Kidney (tissue), 14 donors: ENCODE data around the gene CA5A. TPM values are rescaled to one million over a fixed set of nuclear protein-coding genes. Genes with fewer than 3 reads are reported as not detected.

ENCODE experiments used
- DNase-seq, 5 donors: peaks; one replicate each; pipeline ENCODE4 v3.0.0-alpha.2; 2013 to 2020
- FAIRE-seq: peaks from 2 replicates; lab custom pipeline; 2012; peaks lifted over from hg19 to GRCh38; lab: Jason Lieb, UNC
- H3K27ac ChIP-seq, 2 donors: one replicate each; pipeline ENCODE4 v1.7.0; 2013; ENCODE audit warnings: low read depth in 2 of 2, low read length in 2 of 2, inconsistent platforms in 1 of 2
- H3K27me3 ChIP-seq: one replicate; pipeline ENCODE4 v1.7.1; 2013; ENCODE audit warnings: low read length, inconsistent platforms; ENCODE audit not compliant: control insufficient read depth, insufficient read depth
- H3K36me3 ChIP-seq, 3 donors: one replicate each; pipeline versions ENCODE4 v1.7.0 to v1.7.1; 2013; ENCODE audit warnings: low read length in 3 of 3, control low read depth in 1 of 3, inconsistent platforms in 1 of 3; ENCODE audit not compliant: insufficient read depth in 3 of 3, control insufficient read depth in 2 of 3
- H3K4me1 ChIP-seq, 3 donors: one replicate each; pipeline versions ENCODE4 v1.7.0 to v1.7.1; 2013; ENCODE audit warnings: low read length in 3 of 3, inconsistent platforms in 1 of 3, low read depth in 1 of 3; ENCODE audit not compliant: control insufficient read depth in 2 of 3, insufficient read depth in 2 of 3
- H3K4me3 ChIP-seq, 3 donors: one replicate each; pipeline versions ENCODE4 v1.7.0 to v1.8.1; 2013; ENCODE audit warnings: low read length in 3 of 3, control low read depth in 1 of 3, inconsistent platforms in 1 of 3
- H3K9ac ChIP-seq, 3 donors: one replicate each; pipeline versions ENCODE4 v1.7.0 to v1.7.1; 2013; ENCODE audit warnings: low read length in 3 of 3, control low read depth in 1 of 3, inconsistent platforms in 1 of 3
- H3K9me3 ChIP-seq, 3 donors: one replicate each; pipeline versions ENCODE4 v1.7.0 to v1.7.1; 2013; ENCODE audit warnings: low read length in 3 of 3, control low read depth in 1 of 3, inconsistent platforms in 1 of 3; ENCODE audit not compliant: control insufficient read depth in 2 of 3, insufficient read depth in 1 of 3
- intact Hi-C: fragments of 100-400 bp; cut with DNase I; formaldehyde crosslinking; loops from one replicate; pipeline ENCODE4 v1.11.1; 2022
- polyA plus RNA-seq: library from polyadenylated mRNA; stranded (reverse); fragments of 350-450 nt; fragmentation: Illumina TruSeq; extraction: RNeasy Lipid Tissue Mini Kit (QIAGEN cat#74804); gene quantifications from one replicate; pipeline ENCODE4 v1.2.3, GENCODE V29; 2014; ENCODE audit warnings: low read depth, low replicate concordance; ENCODE audit not compliant: insufficient read depth
- total RNA-seq: library from RNA; stranded (reverse); fragmentation: NEBNext Ultra II Directional; extraction: Animal tissue kit (Norgen Biotek cat#: 25700); gene quantifications from one replicate; pipeline ENCODE4 v1.2.1, GENCODE V29; 2021
- TF ChIP-seq, protein P1 (sequence below): IDR thresholded peaks from 3 replicates; pipeline ENCODE4 v1.5.1; 2012; ENCODE audit warnings: mild to moderate bottlenecking, moderate library complexity, borderline replicate concordance; ENCODE audit not compliant: insufficient read depth; ENCODE audit errors: extremely low read depth
- donor health status: control.
- donor health status: control.
- donor health status: control.
- donor health status: control.
- donor health status: control.
- donor health status: DM: yes; HTN: yes; CAD: no.
- donor health status: Normal renal cell carcinoma (clear cell type).

CA5A gene
- total and polyA plus RNA-seq, 2 donors from 2014 or later = not detected

DNA sequence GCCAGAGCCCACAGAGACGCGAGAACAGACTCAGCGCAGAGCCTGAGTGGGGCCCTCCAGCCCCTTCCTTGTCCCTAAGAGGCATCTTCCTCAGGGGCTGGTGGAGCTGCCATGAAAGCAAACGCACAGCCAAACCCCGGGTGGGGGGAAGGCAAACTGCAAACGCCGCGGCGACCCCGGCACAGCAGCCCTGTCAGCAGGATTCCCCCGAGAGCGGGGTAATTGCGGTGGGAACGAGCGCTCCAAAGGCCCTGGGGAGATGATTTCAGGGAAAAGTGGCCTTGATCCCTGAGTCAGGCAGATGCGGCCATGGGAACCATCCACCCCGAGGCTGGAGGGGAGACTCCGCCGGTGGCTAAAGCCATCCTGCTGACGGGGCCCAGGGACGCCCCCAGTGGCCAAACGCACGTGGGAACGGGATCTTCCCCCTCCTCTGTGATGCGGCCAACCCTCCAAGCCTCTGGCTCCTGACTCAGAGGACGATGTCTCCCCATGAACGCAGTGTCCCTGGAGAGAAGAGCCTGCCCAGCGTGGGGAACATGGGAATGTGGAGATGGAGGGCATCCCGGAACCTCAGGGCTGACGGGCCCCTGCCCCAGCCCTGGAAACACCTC, 92.1 kb downstream of the CA5A start:
- FAIRE-seq = no peak
- Histone ChIP-seq H3K9me3 (no peaks in the 10 kb centered on the region), H3K36me3 (no peaks in the 10 kb centered on the region), H3K4me3 (no peak overlapping the region), H3K9ac (no peak overlapping the region), H3K27ac (no peak overlapping the region), H3K4me1 (peaks cover 0 to 4% (median 2%) of the 10 kb centered on the region in 3 donors), H3K27me3 (no peaks in the 10 kb centered on the region)
- TF ChIP-seq, protein P1, sequence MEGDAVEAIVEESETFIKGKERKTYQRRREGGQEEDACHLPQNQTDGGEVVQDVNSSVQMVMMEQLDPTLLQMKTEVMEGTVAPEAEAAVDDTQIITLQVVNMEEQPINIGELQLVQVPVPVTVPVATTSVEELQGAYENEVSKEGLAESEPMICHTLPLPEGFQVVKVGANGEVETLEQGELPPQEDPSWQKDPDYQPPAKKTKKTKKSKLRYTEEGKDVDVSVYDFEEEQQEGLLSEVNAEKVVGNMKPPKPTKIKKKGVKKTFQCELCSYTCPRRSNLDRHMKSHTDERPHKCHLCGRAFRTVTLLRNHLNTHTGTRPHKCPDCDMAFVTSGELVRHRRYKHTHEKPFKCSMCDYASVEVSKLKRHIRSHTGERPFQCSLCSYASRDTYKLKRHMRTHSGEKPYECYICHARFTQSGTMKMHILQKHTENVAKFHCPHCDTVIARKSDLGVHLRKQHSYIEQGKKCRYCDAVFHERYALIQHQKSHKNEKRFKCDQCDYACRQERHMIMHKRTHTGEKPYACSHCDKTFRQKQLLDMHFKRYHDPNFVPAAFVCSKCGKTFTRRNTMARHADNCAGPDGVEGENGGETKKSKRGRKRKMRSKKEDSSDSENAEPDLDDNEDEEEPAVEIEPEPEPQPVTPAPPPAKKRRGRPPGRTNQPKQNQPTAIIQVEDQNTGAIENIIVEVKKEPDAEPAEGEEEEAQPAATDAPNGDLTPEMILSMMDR = no peak
- intact Hi-C loops = no loop called here
- no peak for DNase-seq

DNA sequence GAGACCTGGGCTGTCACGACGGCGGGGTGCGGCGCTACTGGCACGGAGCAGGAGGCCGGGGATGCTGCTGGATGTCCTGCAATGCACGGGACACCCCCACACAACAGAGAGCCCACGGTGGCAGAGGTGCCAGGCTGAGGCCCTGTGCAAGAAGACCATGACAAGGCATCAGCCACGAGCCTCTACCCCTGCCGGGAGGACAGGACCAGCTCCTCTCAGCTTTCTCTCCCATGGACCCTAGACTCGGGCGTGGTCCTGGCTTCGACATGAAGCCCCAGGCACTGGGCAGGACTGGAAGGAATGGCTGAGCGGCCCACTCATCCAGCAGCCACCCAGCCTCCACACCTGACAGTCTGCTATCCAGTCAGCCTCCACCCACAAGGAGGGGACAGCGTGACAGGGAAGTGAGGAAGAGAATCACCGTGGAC, 92.6 kb downstream of the CA5A start:
- H3K4me1 ChIP-seq = peaks cover 0 to 4% (median 2%) of the 10 kb centered on the region in 3 donors
- H3K9me3 ChIP-seq = no peaks in the 10 kb centered on the region
- no peak overlapping the region for H3K27ac ChIP-seq
- DNase-seq (no peak), FAIRE-seq (no peak)
- no peaks in the 10 kb centered on the region for H3K36me3 ChIP-seq
- TF ChIP-seq, protein P1 = no peak
- H3K4me3 ChIP-seq = no peak overlapping the region
- H3K9ac ChIP-seq = no peak overlapping the region
- intact Hi-C loops = no loop called here
- H3K27me3 ChIP-seq = no peaks in the 10 kb centered on the region

DNA sequence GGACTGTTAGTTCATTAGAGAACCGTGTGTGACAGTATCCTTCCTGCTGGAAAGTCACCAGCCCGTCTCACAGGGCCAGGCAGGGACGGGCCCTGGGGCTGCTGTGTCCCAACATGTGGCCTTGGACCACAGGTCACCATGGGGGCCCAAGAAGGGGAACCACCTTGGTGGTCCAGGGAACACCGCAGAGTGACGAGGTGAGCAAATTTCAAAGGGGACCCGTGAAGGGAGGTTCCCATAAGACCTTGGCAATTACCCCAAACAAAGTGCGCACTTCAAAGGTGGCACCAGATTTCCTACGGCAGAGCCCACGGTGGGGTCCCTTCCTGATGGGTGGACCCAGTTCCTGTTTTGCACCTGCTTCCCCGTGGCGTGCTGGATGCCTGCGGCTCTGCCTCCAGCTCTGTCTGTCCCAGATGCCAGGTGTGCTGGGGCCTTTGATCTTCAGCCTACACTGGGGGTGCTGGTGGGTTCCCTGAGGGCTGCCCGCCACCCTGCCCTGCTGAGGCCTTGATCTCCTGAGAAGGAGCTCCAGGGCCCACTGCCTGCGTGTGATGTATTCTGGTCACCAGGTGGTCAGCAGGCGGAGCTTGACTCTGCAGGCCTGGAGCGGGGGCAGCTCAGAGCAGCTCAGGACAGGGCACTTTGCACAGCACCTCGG, 94.0 kb downstream of the CA5A start:
- no peak overlapping the region for H3K4me3 ChIP-seq
- TF ChIP-seq, protein P1 = no peak
- H3K27me3 ChIP-seq = no peaks in the 10 kb centered on the region
- H3K27ac ChIP-seq = no peak overlapping the region
- H3K9me3 ChIP-seq = no peaks in the 10 kb centered on the region
- H3K36me3 ChIP-seq = no peaks in the 10 kb centered on the region
- DNase-seq = no peak
- intact Hi-C loops = no loop called here
- no peak overlapping the region for H3K9ac ChIP-seq
- peaks cover 0 to 4% (median 2%) of the 10 kb centered on the region in 3 donors for H3K4me1 ChIP-seq
- FAIRE-seq = no peak
